ENCODE measurements around the gene GPR160.
"Not testable (repeated sequence)": the region's sequence is repeated elsewhere in the genome, so short reads cannot be mapped to it uniquely, and the experiment has no call there.

GPR160 gene

GRCh38 chr3:170114165-170114564 lies 76.4 kb downstream of the GPR160 start:
- WGBS: 95% methylated on average over 4 of the region's 8 CpGs
- not testable (repeated sequence) for H3K4me1 ChIP-seq (ENCODE audit: control insufficient read depth, insufficient read depth, low read depth, low read length); DNase-seq; H2AFZ ChIP-seq (ENCODE audit: low read depth, low read length); H2BK15ac ChIP-seq (ENCODE audit: low read depth, poor library complexity, severe bottlenecking); H3K18ac ChIP-seq (ENCODE audit: low read depth in 1 of 2, low read length in 2 of 2); H3K23ac ChIP-seq (ENCODE audit: low read length in 2 of 2); H3K79me1 ChIP-seq (replicated peaks; ENCODE audit: low read length, poor library complexity, severe bottlenecking); H3K14ac ChIP-seq (ENCODE audit: low read length in 2 of 2); H2BK5ac ChIP-seq (ENCODE audit: low read depth, low read length, poor library complexity, severe bottlenecking); H4K91ac ChIP-seq (ENCODE audit: low read length); H2AK5ac ChIP-seq (ENCODE audit: low read length, severe bottlenecking); H3K27me3 ChIP-seq (ENCODE audit: control insufficient read depth in 1 of 2, insufficient read depth in 1 of 2, low read length in 2 of 2); H3K4me2 ChIP-seq (ENCODE audit: low read length, poor library complexity, severe bottlenecking); H2BK120ac ChIP-seq (ENCODE audit: low read depth, low read length); H3K4me3 ChIP-seq (ENCODE audit: insufficient read depth in 1 of 2, low read depth in 1 of 2, low read length in 2 of 2); H4K8ac ChIP-seq (ENCODE audit: low read length); H3K9ac ChIP-seq (ENCODE audit: low read length); H3K27ac ChIP-seq (ENCODE audit: low read length, poor library complexity, severe bottlenecking); H3K9me3 ChIP-seq (ENCODE audit: control insufficient read depth, low read length); H2BK12ac ChIP-seq (ENCODE audit: low read length in 2 of 2); H3K4ac ChIP-seq (ENCODE audit: low read depth in 1 of 2, low read length in 2 of 2)
- peaks cover 17 to 92% of the 10 kb centered on the region in 2 experiments for H3K36me3 ChIP-seq (ENCODE audit: control insufficient read depth in 1 of 2, insufficient read depth in 2 of 2, low read depth in 1 of 2, low read length in 2 of 2)

- DNase-seq: peak; percentile 26
- H2BK15ac ChIP-seq (ENCODE audit: low read depth, poor library complexity, severe bottlenecking): no peak overlapping the region
- H3K14ac ChIP-seq (ENCODE audit: low read length in 2 of 2): no peak overlapping the region
- H4K91ac ChIP-seq (ENCODE audit: low read length): no peak overlapping the region
- no peak overlapping the region for H3K23ac ChIP-seq (ENCODE audit: low read length in 2 of 2)
- H3K9ac ChIP-seq (ENCODE audit: low read length): no peak overlapping the region
- no peaks in the 10 kb centered on the region for H3K4me1 ChIP-seq (ENCODE audit: control insufficient read depth, insufficient read depth, low read depth, low read length)
- H2AK5ac ChIP-seq (ENCODE audit: low read length, severe bottlenecking): no peak overlapping the region
- H2AFZ ChIP-seq (ENCODE audit: low read depth, low read length): no peak overlapping the region
- H3K36me3 ChIP-seq (ENCODE audit: control insufficient read depth in 1 of 2, insufficient read depth in 2 of 2, low read depth in 1 of 2, low read length in 2 of 2): peaks cover 20 to 93% of the 10 kb centered on the region in 2 experiments
- H3K79me1 ChIP-seq (replicated peaks; ENCODE audit: low read length, poor library complexity, severe bottlenecking): peaks cover 14% of the 10 kb centered on the region
- H4K8ac ChIP-seq (ENCODE audit: low read length): no peak overlapping the region
- no peak overlapping the region for H3K4ac ChIP-seq (ENCODE audit: low read depth in 1 of 2, low read length in 2 of 2)
- no peak overlapping the region for H2BK120ac ChIP-seq (ENCODE audit: low read depth, low read length)
- H3K4me3 ChIP-seq (ENCODE audit: insufficient read depth in 1 of 2, low read depth in 1 of 2, low read length in 2 of 2): no peak overlapping the region
- H3K9me3 ChIP-seq (ENCODE audit: control insufficient read depth, low read length): no peaks in the 10 kb centered on the region
- H2BK5ac ChIP-seq (ENCODE audit: low read depth, low read length, poor library complexity, severe bottlenecking): no peak overlapping the region
- H3K18ac ChIP-seq (ENCODE audit: low read depth in 1 of 2, low read length in 2 of 2): no peak overlapping the region
- H3K27me3 ChIP-seq (ENCODE audit: control insufficient read depth in 1 of 2, insufficient read depth in 1 of 2, low read length in 2 of 2): no peaks in the 10 kb centered on the region
- H2BK12ac ChIP-seq (ENCODE audit: low read length in 2 of 2): no peak overlapping the region
- no peak overlapping the region for H3K27ac ChIP-seq (ENCODE audit: low read length, poor library complexity, severe bottlenecking)
- no peak overlapping the region for H3K4me2 ChIP-seq (ENCODE audit: low read length, poor library complexity, severe bottlenecking)
Measured at GRCh38 chr3:170117134-170117533, 79.3 kb downstream of the GPR160 start.

GRCh38 chr3:170128259-170128976 lies 90.6 kb downstream of the GPR160 start:
- Histone ChIP-seq H3K79me1 (replicated peaks; ENCODE audit: low read length, poor library complexity, severe bottlenecking) (peaks cover 21% of the 10 kb centered on the region), H3K4me1 (ENCODE audit: control insufficient read depth, insufficient read depth, low read depth, low read length) (no peaks in the 10 kb centered on the region), H3K4me3 (ENCODE audit: insufficient read depth in 1 of 2, low read depth in 1 of 2, low read length in 2 of 2) (no peak overlapping the region), H2BK120ac (ENCODE audit: low read depth, low read length) (no peak overlapping the region), H4K8ac (ENCODE audit: low read length) (no peak overlapping the region), H2AK5ac (ENCODE audit: low read length, severe bottlenecking) (no peak overlapping the region), H2AFZ (ENCODE audit: low read depth, low read length) (no peak overlapping the region), H3K9me3 (ENCODE audit: control insufficient read depth, low read length) (peaks cover 3% of the 10 kb centered on the region), H3K23ac (ENCODE audit: low read length in 2 of 2) (no peak overlapping the region), H3K27ac (ENCODE audit: low read length, poor library complexity, severe bottlenecking) (no peak overlapping the region), H3K4me2 (ENCODE audit: low read length, poor library complexity, severe bottlenecking) (no peak overlapping the region), H3K36me3 (ENCODE audit: control insufficient read depth in 1 of 2, insufficient read depth in 2 of 2, low read depth in 1 of 2, low read length in 2 of 2) (peaks cover 23 to 61% of the 10 kb centered on the region in 2 experiments), H3K14ac (ENCODE audit: low read length in 2 of 2) (no peak overlapping the region), H2BK15ac (ENCODE audit: low read depth, poor library complexity, severe bottlenecking) (no peak overlapping the region), H4K91ac (ENCODE audit: low read length) (no peak overlapping the region), H2BK5ac (ENCODE audit: low read depth, low read length, poor library complexity, severe bottlenecking) (no peak overlapping the region), H3K18ac (ENCODE audit: low read depth in 1 of 2, low read length in 2 of 2) (no peak overlapping the region), H3K4ac (ENCODE audit: low read depth in 1 of 2, low read length in 2 of 2) (no peak overlapping the region), H2BK12ac (ENCODE audit: low read length in 2 of 2) (no peak overlapping the region), H3K27me3 (ENCODE audit: control insufficient read depth in 1 of 2, insufficient read depth in 1 of 2, low read length in 2 of 2) (no peaks in the 10 kb centered on the region), H3K9ac (ENCODE audit: low read length) (no peak overlapping the region)
- DNase-seq: peak; percentile 6
- 97% methylated on average over 3 of the region's 4 CpGs for WGBS

GRCh38 chr3:170128977-170129431 lies 91.2 kb downstream of the GPR160 start:
- Histone ChIP-seq H3K36me3 (ENCODE audit: control insufficient read depth in 1 of 2, insufficient read depth in 2 of 2, low read depth in 1 of 2, low read length in 2 of 2) (peaks cover 23 to 67% of the 10 kb centered on the region in 2 experiments), H2BK5ac (ENCODE audit: low read depth, low read length, poor library complexity, severe bottlenecking) (no peak overlapping the region), H4K8ac (ENCODE audit: low read length) (no peak overlapping the region), H3K27me3 (ENCODE audit: control insufficient read depth in 1 of 2, insufficient read depth in 1 of 2, low read length in 2 of 2) (no peaks in the 10 kb centered on the region), H2BK12ac (ENCODE audit: low read length in 2 of 2) (no peak overlapping the region), H3K79me1 (replicated peaks; ENCODE audit: low read length, poor library complexity, severe bottlenecking) (peaks cover 23% of the 10 kb centered on the region), H3K4me2 (ENCODE audit: low read length, poor library complexity, severe bottlenecking) (no peak overlapping the region), H2BK120ac (ENCODE audit: low read depth, low read length) (no peak overlapping the region), H3K4me1 (ENCODE audit: control insufficient read depth, insufficient read depth, low read depth, low read length) (no peaks in the 10 kb centered on the region), H3K27ac (ENCODE audit: low read length, poor library complexity, severe bottlenecking) (no peak overlapping the region), H2AFZ (ENCODE audit: low read depth, low read length) (no peak overlapping the region), H3K9me3 (ENCODE audit: control insufficient read depth, low read length) (peaks cover 3% of the 10 kb centered on the region), H2AK5ac (ENCODE audit: low read length, severe bottlenecking) (no peak overlapping the region), H4K91ac (ENCODE audit: low read length) (no peak overlapping the region), H2BK15ac (ENCODE audit: low read depth, poor library complexity, severe bottlenecking) (no peak overlapping the region), H3K4me3 (ENCODE audit: insufficient read depth in 1 of 2, low read depth in 1 of 2, low read length in 2 of 2) (no peak overlapping the region), H3K14ac (ENCODE audit: low read length in 2 of 2) (no peak overlapping the region), H3K9ac (ENCODE audit: low read length) (no peak overlapping the region), H3K23ac (ENCODE audit: low read length in 2 of 2) (no peak overlapping the region), H3K18ac (ENCODE audit: low read depth in 1 of 2, low read length in 2 of 2) (no peak overlapping the region), H3K4ac (ENCODE audit: low read depth in 1 of 2, low read length in 2 of 2) (no peak overlapping the region)
- WGBS: 76% methylated on average over 1 of the region's 1 CpG
- DNase-seq: peak; percentile 26

Data from mesenchymal stem cell (in vitro differentiated cells and primary cell).